ENCODE measurements around the gene CAMTA1.

DNA sequence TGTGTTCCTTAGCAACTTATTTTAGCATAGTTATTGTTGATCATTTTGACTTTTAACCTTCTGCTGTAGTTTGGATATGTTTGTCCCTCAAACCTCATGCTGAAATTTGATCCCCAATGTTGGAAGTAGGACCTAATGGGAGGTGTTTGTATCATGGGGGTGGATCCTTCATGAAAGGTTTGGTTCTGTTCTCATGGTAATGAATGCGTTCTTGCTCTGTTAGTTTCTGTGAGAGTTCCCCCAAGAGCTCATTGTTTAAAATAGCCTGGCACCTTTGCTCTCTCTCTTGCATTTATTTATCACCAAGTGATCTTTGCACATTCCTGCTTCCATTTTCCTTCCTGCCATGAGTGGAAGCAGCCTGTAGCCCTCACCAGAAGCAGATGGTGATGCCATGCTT is 613.7 kb downstream of the CAMTA1 start:
- no peak for TF ChIP-seq POLR2A (IDR thresholded peaks at IDR 0.05)
- TF ChIP-seq, protein P1, sequence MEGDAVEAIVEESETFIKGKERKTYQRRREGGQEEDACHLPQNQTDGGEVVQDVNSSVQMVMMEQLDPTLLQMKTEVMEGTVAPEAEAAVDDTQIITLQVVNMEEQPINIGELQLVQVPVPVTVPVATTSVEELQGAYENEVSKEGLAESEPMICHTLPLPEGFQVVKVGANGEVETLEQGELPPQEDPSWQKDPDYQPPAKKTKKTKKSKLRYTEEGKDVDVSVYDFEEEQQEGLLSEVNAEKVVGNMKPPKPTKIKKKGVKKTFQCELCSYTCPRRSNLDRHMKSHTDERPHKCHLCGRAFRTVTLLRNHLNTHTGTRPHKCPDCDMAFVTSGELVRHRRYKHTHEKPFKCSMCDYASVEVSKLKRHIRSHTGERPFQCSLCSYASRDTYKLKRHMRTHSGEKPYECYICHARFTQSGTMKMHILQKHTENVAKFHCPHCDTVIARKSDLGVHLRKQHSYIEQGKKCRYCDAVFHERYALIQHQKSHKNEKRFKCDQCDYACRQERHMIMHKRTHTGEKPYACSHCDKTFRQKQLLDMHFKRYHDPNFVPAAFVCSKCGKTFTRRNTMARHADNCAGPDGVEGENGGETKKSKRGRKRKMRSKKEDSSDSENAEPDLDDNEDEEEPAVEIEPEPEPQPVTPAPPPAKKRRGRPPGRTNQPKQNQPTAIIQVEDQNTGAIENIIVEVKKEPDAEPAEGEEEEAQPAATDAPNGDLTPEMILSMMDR (IDR thresholded peaks at IDR 0.05): no peak
- TF ChIP-seq POLR2AphosphoS5 (IDR thresholded peaks at IDR 0.05): no peak
- TF ChIP-seq EP300 (IDR thresholded peaks at IDR 0.05): no peak

All from upper lobe of left lung (tissue), 4 donors.